Muscle of back (tissue), 10 donors: ENCODE data around the gene AFM. TPM values are rescaled to one million over a fixed set of nuclear protein-coding genes. Genes with fewer than 3 reads are reported as not detected.

Experiments
- polyA plus RNA-seq, 10 donors: library from polyadenylated mRNA; unstranded; fragments of 120-200 nt; gene quantifications; one replicate each; pipeline ENCODE4 v1.2.1, GENCODE V29; 2013; ENCODE audit not compliant: insufficient read length in 10 of 10

Gene AFM
- polyA plus RNA-seq, 10 donors, result 0.08 TPM; not detected in 9

Other genes starting within 250 kb of the AFM start
- 10 to 100 TPM; 41.7 to 62.9 (median 48.5) TPM for gene ANKRD17, start 222.9 kb upstream of the AFM start, polyA plus RNA-seq
- 100 to 1,000 TPM in 1 of 10 donors, 10 to 100 TPM in 1, 1 to 10 TPM in 1, under 1 TPM in 6, not detected in 1; 0.37 to 112 (median 0.87) TPM for gene ALB, start 77.5 kb upstream of the AFM start, polyA plus RNA-seq
- 10 to 100 TPM in 1 of 10 donors, 1 to 10 TPM in 1, under 1 TPM in 5, not detected in 3; 0.27 to 20.1 (median 0.45) TPM for gene AFP, start 45.5 kb upstream of the AFM start, polyA plus RNA-seq
- under 1 TPM in 8 of 10 donors, not detected in 2; 0.04 to 0.49 (median 0.19) TPM for gene RASSF6, start 138.7 kb downstream of the AFM start, polyA plus RNA-seq